ENCODE measurements around the gene DNAL4.
A peak's percentile ranks its signal among the peaks of the same experiment; 100 is the strongest.

DNAL4 gene

GRCh38 chr22:38784035-38784434 lies 9.9 kb downstream of the DNAL4 start:
- POLR2A ChIA-PET (ENCODE audit: low non-redundant PET): no interaction called here
- TF ChIP-seq, protein P1, sequence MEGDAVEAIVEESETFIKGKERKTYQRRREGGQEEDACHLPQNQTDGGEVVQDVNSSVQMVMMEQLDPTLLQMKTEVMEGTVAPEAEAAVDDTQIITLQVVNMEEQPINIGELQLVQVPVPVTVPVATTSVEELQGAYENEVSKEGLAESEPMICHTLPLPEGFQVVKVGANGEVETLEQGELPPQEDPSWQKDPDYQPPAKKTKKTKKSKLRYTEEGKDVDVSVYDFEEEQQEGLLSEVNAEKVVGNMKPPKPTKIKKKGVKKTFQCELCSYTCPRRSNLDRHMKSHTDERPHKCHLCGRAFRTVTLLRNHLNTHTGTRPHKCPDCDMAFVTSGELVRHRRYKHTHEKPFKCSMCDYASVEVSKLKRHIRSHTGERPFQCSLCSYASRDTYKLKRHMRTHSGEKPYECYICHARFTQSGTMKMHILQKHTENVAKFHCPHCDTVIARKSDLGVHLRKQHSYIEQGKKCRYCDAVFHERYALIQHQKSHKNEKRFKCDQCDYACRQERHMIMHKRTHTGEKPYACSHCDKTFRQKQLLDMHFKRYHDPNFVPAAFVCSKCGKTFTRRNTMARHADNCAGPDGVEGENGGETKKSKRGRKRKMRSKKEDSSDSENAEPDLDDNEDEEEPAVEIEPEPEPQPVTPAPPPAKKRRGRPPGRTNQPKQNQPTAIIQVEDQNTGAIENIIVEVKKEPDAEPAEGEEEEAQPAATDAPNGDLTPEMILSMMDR (conservative IDR thresholded peaks at IDR 0.05; ENCODE audit: low read depth): no peak
- CTCF ChIA-PET: interaction anchor here (0.6 kb wide), 1 partner anchor 170 kb away, joined by 3 read pairs; no protein-coding TSS in a partner anchor

DNA sequence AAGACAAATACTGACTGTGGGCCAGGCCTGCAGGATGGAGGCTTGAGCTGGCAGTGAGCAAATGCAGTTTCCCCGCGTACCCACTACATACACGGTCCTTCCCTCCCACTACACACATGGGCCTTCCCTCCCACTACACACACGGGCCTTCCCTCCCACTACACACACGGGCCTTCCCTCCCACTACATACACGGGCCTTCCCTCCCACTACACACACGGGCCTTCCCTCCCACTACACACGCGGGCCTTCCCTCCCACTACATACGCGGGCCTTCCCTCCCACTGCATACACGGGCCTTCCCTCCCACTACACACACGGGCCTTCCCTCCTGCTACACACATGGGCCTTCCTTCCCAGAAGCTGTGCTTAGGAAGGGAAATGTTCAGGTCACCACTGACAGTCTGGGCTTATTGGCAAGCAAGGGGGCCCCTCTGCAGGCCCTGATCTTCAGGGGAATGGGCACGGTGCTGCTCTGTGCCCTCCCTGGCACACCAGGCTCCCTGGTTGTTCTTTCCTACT lies 10.8 kb downstream of the DNAL4 start:
- TF ChIP-seq, protein P1 (conservative IDR thresholded peaks at IDR 0.05; ENCODE audit: low read depth): no peak
- DNase-seq (ENCODE audit: low spot score): no peak
- CTCF ChIA-PET: no interaction called here
- peak overlapping the region; percentile 52 for H3K27ac ChIP-seq
- POLR2A ChIA-PET (ENCODE audit: low non-redundant PET): no interaction called here

More at GRCh38 chr22:38784035-38784434, 9.9 kb downstream of the DNAL4 start:
- no peak for DNase-seq (ENCODE audit: low spot score)
- H3K27ac ChIP-seq: no peak overlapping the region

GRCh38 chr22:38782402-38783094 lies 11.4 kb downstream of the DNAL4 start:
- CTCF ChIA-PET: no interaction called here
- TF ChIP-seq, protein P1 (conservative IDR thresholded peaks at IDR 0.05; ENCODE audit: low read depth): no peak
- peak overlapping the region; percentile 52 for H3K27ac ChIP-seq
- POLR2A ChIA-PET (ENCODE audit: low non-redundant PET): no interaction called here
- DNase-seq (ENCODE audit: low spot score): no peak

- ChIA-PET POLR2A (ENCODE audit: low non-redundant PET) (interaction anchor here (0.6 kb wide), 1 partner anchor 128 kb away, joined by 3 read pairs; no protein-coding TSS in a partner anchor), CTCF (no interaction called here)
- H3K27ac ChIP-seq: no peak overlapping the region
- TF ChIP-seq, protein P1 (conservative IDR thresholded peaks at IDR 0.05; ENCODE audit: low read depth): no peak
- DNase-seq (ENCODE audit: low spot score): no peak
Observed at GRCh38 chr22:38781033-38781432, 12.9 kb downstream of the DNAL4 start.

- H3K27ac ChIP-seq: no peak overlapping the region
- TF ChIP-seq, protein P1 (conservative IDR thresholded peaks at IDR 0.05; ENCODE audit: low read depth): no peak
- CTCF ChIA-PET: no interaction called here
- POLR2A ChIA-PET (ENCODE audit: low non-redundant PET): no interaction called here
- DNase-seq (ENCODE audit: low spot score): no peak
Observed at GRCh38 chr22:38777087-38777671, 16.8 kb downstream of the DNAL4 start.

DNA sequence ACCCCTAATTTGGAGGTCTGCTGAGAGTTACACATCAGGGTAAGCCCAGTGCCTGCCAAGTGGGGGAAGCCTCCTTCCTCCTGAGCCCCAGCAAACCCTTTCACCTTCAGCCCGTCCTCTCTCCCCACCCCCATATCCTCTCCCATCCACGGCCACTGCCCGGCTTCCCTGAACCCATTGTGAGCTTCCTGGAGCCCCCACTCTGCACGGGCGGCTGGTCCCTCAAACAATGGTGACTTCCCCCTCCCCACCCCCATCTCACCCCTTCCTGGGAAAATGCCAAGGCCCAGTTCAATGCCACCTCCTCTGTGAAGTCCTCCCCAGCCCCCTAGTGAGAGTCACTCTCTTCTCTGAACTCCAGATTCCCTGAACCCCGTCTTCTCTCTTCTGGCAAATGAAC lies 17.9 kb downstream of the DNAL4 start:
- ChIA-PET CTCF (no interaction called here), POLR2A (ENCODE audit: low non-redundant PET) (no interaction called here)

More for the DNA sequence above, 17.9 kb downstream of the DNAL4 start:
- H3K27ac ChIP-seq: peak overlapping the region; percentile 50; the same call in 1 of the 2 replicates
- DNase-seq (ENCODE audit: low spot score): no peak
- TF ChIP-seq, protein P1 (conservative IDR thresholded peaks at IDR 0.05; ENCODE audit: low read depth): no peak
